HG03432 (cell line): Measurements from ENCODE around the gene C1QTNF2.
A peak's percentile ranks its signal among the peaks of the same experiment; 100 is the strongest.

Experiments used
- ATAC-seq: cut with Tn5 transposase; IDR thresholded peaks from one replicate; pipeline ENCODE4 v1.9.1; 2021; ENCODE audit warnings: mild to moderate bottlenecking, moderate library complexity; ENCODE audit not compliant: unreplicated experiment

C1QTNF2 gene

DNA sequence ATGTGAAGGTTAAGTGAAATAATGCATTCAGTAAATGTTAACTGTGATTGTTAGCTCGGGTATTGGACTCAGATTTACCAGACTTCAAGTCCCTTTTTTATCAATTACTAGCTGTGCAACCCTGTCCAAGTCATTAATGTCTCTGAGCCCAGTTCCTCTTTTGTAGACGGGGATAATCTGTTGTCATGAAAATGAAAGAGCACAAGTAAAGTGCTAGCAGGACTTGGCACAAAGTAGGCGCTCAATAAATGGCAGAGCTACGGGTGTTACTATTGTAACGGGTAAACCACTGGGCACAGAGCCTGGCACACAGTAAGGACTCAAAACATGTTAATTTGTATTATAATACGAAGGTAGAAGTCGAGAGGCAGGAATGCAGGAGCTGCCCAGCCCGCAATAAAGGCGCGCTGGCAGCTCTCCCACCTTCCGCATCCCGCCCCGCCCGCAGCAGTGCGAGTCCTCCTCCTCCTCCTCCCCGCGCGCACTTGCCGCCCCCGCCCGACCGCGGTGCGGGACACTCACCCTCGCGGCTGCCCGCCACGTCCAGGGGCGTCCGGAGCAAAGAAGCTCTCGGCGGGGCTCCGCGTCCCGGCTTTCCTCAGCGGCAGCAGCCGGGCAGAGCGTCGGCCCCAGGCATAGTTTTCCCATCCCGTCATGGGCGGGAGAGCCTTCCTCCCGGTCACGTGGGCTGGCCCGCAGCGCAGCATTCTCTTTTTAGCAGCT is at the start of gene C1QTNF2:
Gene C1QTNF2, minus strand, starts transcription at position 637 of the 723 bp plus-strand sequence. CDS start 15,615 bp downstream, outside the sequence.
- peak; percentile 59 for ATAC-seq

- ATAC-seq, result no peak
Measured at GRCh38 chr5:160420331-160420610, 49.8 kb upstream of the C1QTNF2 start.

- ATAC-seq, result peak; percentile 35
Measured at GRCh38 chr5:160419458-160420330, 49.3 kb upstream of the C1QTNF2 start.

DNA sequence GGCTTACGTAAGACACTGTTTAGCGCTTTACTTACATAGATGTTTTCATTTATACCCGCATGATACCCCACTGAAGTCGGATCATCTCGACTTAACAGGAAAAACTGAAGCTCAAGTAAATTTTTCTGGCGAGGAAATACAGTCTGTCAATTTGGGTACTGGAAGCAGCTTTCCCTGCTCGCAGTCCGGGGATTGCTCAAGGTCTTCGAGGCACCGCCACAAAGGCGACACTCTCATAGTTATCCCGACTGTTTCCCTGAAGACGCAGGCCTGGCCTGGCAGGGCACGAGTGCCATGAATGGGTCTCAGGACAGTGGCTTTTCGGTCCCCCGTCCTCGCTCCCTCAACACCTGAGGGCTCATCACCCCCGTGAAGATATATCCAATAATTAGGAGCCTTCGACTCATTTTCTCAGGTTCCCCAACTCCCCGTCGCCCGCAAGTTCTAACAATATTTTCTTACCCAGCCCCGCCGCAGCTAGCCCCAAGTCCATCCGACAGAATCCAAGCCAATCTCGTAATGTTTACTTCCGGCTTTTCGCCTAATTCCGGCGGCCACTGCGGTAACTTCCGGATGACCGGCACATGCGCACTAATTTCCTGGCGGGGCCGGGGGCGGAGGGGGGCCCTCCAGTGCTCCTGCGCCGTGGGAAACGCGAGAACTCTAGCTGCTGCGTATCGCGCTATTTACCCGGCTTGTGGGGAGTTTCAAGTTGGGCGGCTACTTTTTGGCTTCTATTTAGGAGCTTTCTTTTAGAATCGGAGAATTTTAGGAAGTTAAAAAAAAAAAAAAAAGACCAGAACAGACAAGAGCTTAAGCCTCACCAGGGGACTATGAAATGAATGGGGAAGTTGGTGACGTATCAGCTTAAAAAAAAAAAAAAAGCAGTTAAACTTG is 48.4 kb upstream of the C1QTNF2 start, which contains the start of gene SLU7:
Gene SLU7, minus strand, starts transcription at position 521 of the 897 bp plus-strand sequence. CDS start 3,787 bp downstream, outside the sequence.
- peak; percentile 74 for ATAC-seq

GRCh38 chr5:160399402-160400353 is 29.3 kb upstream of the C1QTNF2 start, which contains the start of gene FAM200C:
TSS of gene FAM200C (minus strand) at chr5:160400054. CDS start at chr5:160395490, 4,564 bp downstream.
- peak; percentile 92 for ATAC-seq

- ATAC-seq, result no peak
Measured at GRCh38 chr5:160398806-160399205, 28.4 kb upstream of the C1QTNF2 start.

DNA sequence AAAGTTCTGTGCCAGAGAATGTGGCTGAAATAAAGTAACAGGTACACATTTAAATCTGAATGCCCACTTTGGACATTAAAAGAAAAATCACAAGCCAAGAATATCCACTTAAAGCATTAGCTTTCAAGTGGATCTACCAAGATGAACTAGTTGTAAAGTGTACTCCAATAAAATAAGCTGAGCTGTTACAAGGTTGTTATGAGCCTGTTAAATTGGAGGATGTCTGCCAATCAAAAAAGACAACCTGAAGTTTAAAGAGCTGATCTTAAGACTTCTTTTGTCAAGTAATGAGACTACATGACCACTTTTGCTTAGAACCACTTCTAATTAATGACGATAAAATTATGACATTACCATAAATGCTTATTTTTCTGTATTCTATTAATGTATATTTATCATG is 27.1 kb upstream of the C1QTNF2 start:
- ATAC-seq, result no peak

- ATAC-seq, result no peak
Measured at GRCh38 chr5:160395111-160395510, 24.7 kb upstream of the C1QTNF2 start.

GRCh38 chr5:160390787-160391696 is 20.6 kb upstream of the C1QTNF2 start:
- ATAC-seq, result no peak

GRCh38 chr5:160387445-160387844 is 17.0 kb upstream of the C1QTNF2 start:
- ATAC-seq, result no peak

GRCh38 chr5:160385496-160385895 is 15.1 kb upstream of the C1QTNF2 start:
- no peak for ATAC-seq

GRCh38 chr5:160384681-160385080 is 14.3 kb upstream of the C1QTNF2 start:
- no peak for ATAC-seq

- no peak for ATAC-seq
Measured at GRCh38 chr5:160382346-160382745, 11.9 kb upstream of the C1QTNF2 start.

GRCh38 chr5:160380041-160380440 is 9.6 kb upstream of the C1QTNF2 start:
- no peak for ATAC-seq

DNA sequence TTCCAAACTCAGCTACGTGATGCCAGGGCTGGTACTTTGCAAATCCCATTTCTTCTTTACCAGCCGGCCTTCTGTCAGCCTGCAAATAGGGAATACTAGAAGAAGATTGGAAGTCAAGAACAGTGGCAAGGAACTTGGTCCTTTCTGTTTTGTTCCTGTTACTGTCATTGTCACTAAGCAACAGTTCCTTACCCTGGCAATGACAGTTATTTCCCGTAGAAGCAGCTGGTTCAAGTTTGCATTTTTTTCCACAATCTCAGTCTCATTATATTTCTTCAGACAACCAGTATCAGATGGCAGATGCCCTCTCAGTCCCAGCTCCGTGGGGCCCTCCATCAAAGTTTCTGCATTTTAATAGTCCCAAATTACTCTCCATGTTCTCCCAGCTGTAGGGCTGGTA is 9.1 kb upstream of the C1QTNF2 start:
- ATAC-seq, result no peak

DNA sequence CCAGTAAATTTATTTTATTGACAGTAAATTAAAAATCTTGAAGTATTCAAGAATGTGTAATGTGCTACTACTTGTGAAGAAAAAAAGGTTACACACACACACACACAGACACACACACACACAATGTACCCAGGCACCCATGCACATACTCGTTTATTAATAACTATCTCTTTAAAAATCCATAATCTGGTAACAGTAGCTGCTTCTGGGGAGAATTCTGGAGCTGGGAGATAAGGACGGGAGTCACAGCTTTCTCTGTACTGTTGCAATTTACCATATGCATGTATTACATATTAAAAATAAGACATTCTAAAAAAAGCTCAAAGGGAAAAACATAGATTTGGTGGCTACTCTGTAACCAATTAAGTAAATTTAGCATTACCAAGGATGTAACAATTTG is 7.9 kb upstream of the C1QTNF2 start:
- ATAC-seq, result no peak

- ATAC-seq, result no peak
Measured at GRCh38 chr5:160377651-160378050, 7.2 kb upstream of the C1QTNF2 start.

- no peak for ATAC-seq
Measured at GRCh38 chr5:160376416-160376815, 6.0 kb upstream of the C1QTNF2 start.

DNA sequence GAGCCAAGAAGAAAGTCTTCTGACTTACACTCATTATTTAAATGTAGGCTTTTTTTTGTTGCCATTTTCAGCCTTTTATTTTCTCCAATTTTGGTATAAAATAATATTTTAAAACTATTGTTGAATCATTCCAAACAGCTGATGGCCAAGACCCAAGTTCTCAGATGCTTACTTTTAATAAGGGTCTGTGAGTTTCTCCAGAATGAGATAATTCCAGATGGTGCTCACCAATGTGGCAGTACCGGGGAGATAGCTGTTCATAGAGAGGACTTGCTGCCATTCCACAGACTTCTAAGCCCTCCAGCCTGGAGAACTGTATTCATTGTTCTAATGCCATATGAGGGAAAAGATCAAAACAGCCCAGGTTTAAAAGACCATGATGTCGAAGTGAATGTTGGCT is 5.3 kb upstream of the C1QTNF2 start:
- ATAC-seq, result no peak
